Activated T-cell treated with anti-CD3 and anti-CD28 coated beads, Interleukin-2, amount 50 U/mL, for 72 hours (primary cell): Measurements from ENCODE around the gene RAI1. TPM values are rescaled to one million over a fixed set of nuclear protein-coding genes. Genes with fewer than 3 reads are reported as not detected.
A peak's percentile ranks its signal among the peaks of the same experiment; 100 is the strongest.
"Not testable (repeated sequence)": the region's sequence is repeated elsewhere in the genome, so short reads cannot be mapped to it uniquely, and the experiment has no call there.

ENCODE experiments used
- ATAC-seq, 2 donors: fragments of 150-1000 bp; cut with Tn5 transposase; replicated peaks in 1 of 2; 2 replicates each; pipeline ENCODE4 v1.10.0; 2021; ENCODE audit warnings: moderate library complexity in 2 of 2, mild to moderate bottlenecking in 1 of 2
- DNase-seq, 2 donors: peaks; one replicate each; pipeline ENCODE4 v3.0.0; 2021 to 2022; ENCODE audit warnings: mixed read lengths in 1 of 2
- H3K27ac Mint-ChIP-seq: one replicate; pipeline ENCODE4 v1.8.0; 2022; ENCODE audit warnings: mild to moderate bottlenecking, moderate library complexity, mixed read lengths
- H3K27me3 Mint-ChIP-seq: one replicate; pipeline ENCODE4 v1.8.0; 2022; ENCODE audit warnings: low read depth, mixed read lengths
- H3K36me3 Mint-ChIP-seq, 2 donors: one replicate each; pipeline ENCODE4 v1.8.0; 2022; ENCODE audit warnings: mixed read lengths in 2 of 2, mild to moderate bottlenecking in 1 of 2; ENCODE audit not compliant: insufficient read depth in 2 of 2
- H3K4me1 Mint-ChIP-seq: one replicate; pipeline ENCODE4 v1.8.0; 2022; ENCODE audit warnings: low read depth, mixed read lengths
- H3K4me3 Mint-ChIP-seq, 2 donors: one replicate each; pipeline ENCODE4 v1.8.0; 2022; ENCODE audit warnings: mild to moderate bottlenecking in 2 of 2, mixed read lengths in 2 of 2, moderate library complexity in 2 of 2
- H3K9me3 Mint-ChIP-seq, 2 donors: one replicate each; pipeline ENCODE4 v1.8.0; 2022; ENCODE audit warnings: mixed read lengths in 2 of 2
- total RNA-seq, 2 donors: library from RNA; stranded (reverse); gene quantifications; one replicate each; pipeline ENCODE4 v1.2.3, GENCODE V29; 2022

RAI1 gene
- total RNA-seq, 2 donors from 2014 or later: 19.5 to 21.3 TPM

- no peak for DNase-seq
- no peaks in the 10 kb centered on the region for H3K36me3 Mint-ChIP-seq
- no peaks in the 10 kb centered on the region for H3K9me3 Mint-ChIP-seq
- ATAC-seq: no peak
- H3K4me1 Mint-ChIP-seq: peaks cover 11% of the 10 kb centered on the region
- no peak overlapping the region for H3K4me3 Mint-ChIP-seq
- no peak overlapping the region for H3K27ac Mint-ChIP-seq
- H3K27me3 Mint-ChIP-seq: no peaks in the 10 kb centered on the region
Observed at GRCh38 chr17:17798010-17798556, 116.8 kb downstream of the RAI1 start.

- H3K4me1 Mint-ChIP-seq: peaks cover 5% of the 10 kb centered on the region
- no peak overlapping the region for H3K27ac Mint-ChIP-seq
- DNase-seq: no peak
- H3K4me3 Mint-ChIP-seq: no peak overlapping the region
- H3K36me3 Mint-ChIP-seq: no peaks in the 10 kb centered on the region
- no peaks in the 10 kb centered on the region for H3K27me3 Mint-ChIP-seq
- H3K9me3 Mint-ChIP-seq: no peaks in the 10 kb centered on the region
- ATAC-seq: no peak
Observed at GRCh38 chr17:17798573-17799255, 117.5 kb downstream of the RAI1 start.

- Mint-ChIP-seq H3K4me3 (no peak overlapping the region), H3K27ac (peak overlapping the region; percentile 79), H3K36me3 (no peaks in the 10 kb centered on the region), H3K27me3 (no peaks in the 10 kb centered on the region), H3K4me1 (no peaks in the 10 kb centered on the region), H3K9me3 (no peaks in the 10 kb centered on the region)
- DNase-seq (no peak), ATAC-seq (no peak)
Observed at GRCh38 chr17:17800504-17801021, 119.3 kb downstream of the RAI1 start.

GRCh38 chr17:17801800-17802481 is 120.7 kb downstream of the RAI1 start:
- no peaks in the 10 kb centered on the region for H3K27me3 Mint-ChIP-seq
- no peak overlapping the region for H3K4me3 Mint-ChIP-seq
- H3K9me3 Mint-ChIP-seq: no peaks in the 10 kb centered on the region
- no peaks in the 10 kb centered on the region for H3K36me3 Mint-ChIP-seq
- H3K4me1 Mint-ChIP-seq: no peaks in the 10 kb centered on the region
- ATAC-seq: no peak
- no peak overlapping the region for H3K27ac Mint-ChIP-seq
- no peak for DNase-seq

- ATAC-seq: no peak
- no peak for DNase-seq
- Mint-ChIP-seq H3K4me1 (peaks cover 6% of the 10 kb centered on the region), H3K36me3 (no peaks in the 10 kb centered on the region), H3K27ac (peak overlapping the region; percentile 47), H3K27me3 (no peaks in the 10 kb centered on the region), H3K9me3 (no peaks in the 10 kb centered on the region), H3K4me3 (no peak overlapping the region)
Observed at GRCh38 chr17:17804007-17804406, 122.7 kb downstream of the RAI1 start.

GRCh38 chr17:17805575-17805974 is 124.3 kb downstream of the RAI1 start:
- H3K36me3 Mint-ChIP-seq: peaks cover 0 to under 1% of the 10 kb centered on the region in 2 donors
- DNase-seq: no peak
- no peaks in the 10 kb centered on the region for H3K27me3 Mint-ChIP-seq
- H3K4me3 Mint-ChIP-seq: no peak overlapping the region
- no peaks in the 10 kb centered on the region for H3K9me3 Mint-ChIP-seq
- peak in 1 of 2 donors; percentile 8 for ATAC-seq
- H3K4me1 Mint-ChIP-seq: peaks cover 9% of the 10 kb centered on the region
- no peak overlapping the region for H3K27ac Mint-ChIP-seq

GRCh38 chr17:17806035-17806434 is 124.8 kb downstream of the RAI1 start:
- Mint-ChIP-seq H3K4me1 (peaks cover 9% of the 10 kb centered on the region), H3K4me3 (no peak overlapping the region), H3K27me3 (no peaks in the 10 kb centered on the region), H3K9me3 (no peaks in the 10 kb centered on the region), H3K27ac (no peak overlapping the region), H3K36me3 (peaks cover 0 to 1% of the 10 kb centered on the region in 2 donors)
- no peak for ATAC-seq
- DNase-seq: no peak

GRCh38 chr17:17806611-17807274 is 125.5 kb downstream of the RAI1 start:
- peaks cover 0 to 4% of the 10 kb centered on the region in 2 donors for H3K36me3 Mint-ChIP-seq

GRCh38 chr17:17807440-17807839 is 126.2 kb downstream of the RAI1 start:
- H3K4me3 Mint-ChIP-seq: no peak overlapping the region
- DNase-seq (no peak), ATAC-seq (no peak)
- H3K27me3 Mint-ChIP-seq: no peaks in the 10 kb centered on the region
- H3K4me1 Mint-ChIP-seq: peaks cover 22% of the 10 kb centered on the region
- H3K27ac Mint-ChIP-seq: peak overlapping the region; percentile 90
- no peaks in the 10 kb centered on the region for H3K9me3 Mint-ChIP-seq
- H3K36me3 Mint-ChIP-seq: peaks cover 0 to 4% of the 10 kb centered on the region in 2 donors

More at GRCh38 chr17:17806611-17807274, 125.5 kb downstream of the RAI1 start:
- H3K4me1 Mint-ChIP-seq: peaks cover 15% of the 10 kb centered on the region
- no peaks in the 10 kb centered on the region for H3K9me3 Mint-ChIP-seq
- ATAC-seq: no peak
- H3K4me3 Mint-ChIP-seq: no peak overlapping the region
- DNase-seq: no peak
- H3K27ac Mint-ChIP-seq: no peak overlapping the region
- no peaks in the 10 kb centered on the region for H3K27me3 Mint-ChIP-seq

GRCh38 chr17:17808200-17808599 is 126.9 kb downstream of the RAI1 start:
- H3K4me1 Mint-ChIP-seq: peaks cover 22% of the 10 kb centered on the region
- DNase-seq, H3K9me3 Mint-ChIP-seq, H3K27me3 Mint-ChIP-seq, ATAC-seq, H3K4me3 Mint-ChIP-seq, H3K27ac Mint-ChIP-seq, H3K36me3 Mint-ChIP-seq: not testable (repeated sequence)

GRCh38 chr17:17808706-17809432 is 127.6 kb downstream of the RAI1 start:
- H3K4me3 Mint-ChIP-seq: peak overlapping the region in 1 of 2 donors; percentile 10
- no peaks in the 10 kb centered on the region for H3K9me3 Mint-ChIP-seq
- H3K27me3 Mint-ChIP-seq: no peaks in the 10 kb centered on the region
- peak; percentile 28 to 47 for ATAC-seq
- H3K27ac Mint-ChIP-seq: peak overlapping the region; percentile 44
- DNase-seq: peak in 1 of 2 donors; percentile 27
- H3K36me3 Mint-ChIP-seq: peaks cover 4% of the 10 kb centered on the region in 2 donors
- peaks cover 22% of the 10 kb centered on the region for H3K4me1 Mint-ChIP-seq

GRCh38 chr17:17809531-17810083 is 128.3 kb downstream of the RAI1 start:
- Mint-ChIP-seq H3K27me3 (no peaks in the 10 kb centered on the region), H3K4me1 (peaks cover 22% of the 10 kb centered on the region), H3K4me3 (no peak overlapping the region), H3K36me3 (peaks cover 4 to 5% of the 10 kb centered on the region in 2 donors), H3K27ac (no peak overlapping the region), H3K9me3 (no peaks in the 10 kb centered on the region)
- DNase-seq: no peak
- no peak for ATAC-seq
